OCI-LY7 (cell line): ENCODE results near the gene IRX4. TPM values are rescaled to one million over a fixed set of nuclear protein-coding genes. Genes with fewer than 3 reads are reported as not detected.

Experiments used
- BruUV-seq: library from RNA; stranded (reverse); fragments of 400-500 nt; replicated peaks from 2 replicates; lab custom pipeline; 2021; lab: Mats Ljungman, UMichigan
- CTCF ChIA-PET: fragments of 300-600 bp; sonication (Branson Sonifier 250); formaldehyde crosslinking; loops from one replicate; lab custom pipeline; 2022; ENCODE audit warnings: antibody characterized with exemption; ENCODE audit not compliant: unreplicated experiment; lab: Charles Lee
- POLR2A ChIA-PET: fragments of 300-600 bp; sonication (Branson Sonifier 250); formaldehyde crosslinking; loops from one replicate; lab custom pipeline; 2022; ENCODE audit warnings: antibody characterized with exemption; lab: Charles Lee
- DNase-seq: peaks from one replicate; pipeline ENCODE4 v3.0.0-alpha.2; 2015; ENCODE audit warnings: low spot score
- H2AFZ ChIP-seq: fragments of 200-600 bp; sonication (generic), shearing (Covaris generic); 2 replicates; pipeline ENCODE4 v1.6.1; 2014; ENCODE audit warnings: mild to moderate bottlenecking, antibody characterized with exemption, low read length, moderate library complexity
- H3K27ac ChIP-seq: fragments of 200-600 bp; sonication (generic); 2 replicates; pipeline ENCODE4 v1.5.1; 2014; ENCODE audit warnings: mixed run types, low read depth, mild to moderate bottlenecking, moderate library complexity, low read length, inconsistent platforms; ENCODE audit not compliant: poor library complexity, severe bottlenecking
- H3K36me3 ChIP-seq: fragments of 200-600 bp; sonication (generic); 2 replicates; pipeline ENCODE4 v1.6.1; 2014; ENCODE audit warnings: mild to moderate bottlenecking, antibody characterized with exemption, low read length, moderate library complexity, mixed read lengths; ENCODE audit not compliant: insufficient read depth
- H3K4me1 ChIP-seq: fragments of 200-600 bp; sonication (generic); 2 replicates; pipeline ENCODE4 v1.5.1; 2014; ENCODE audit warnings: mild to moderate bottlenecking, low read length; ENCODE audit not compliant: insufficient read depth, poor library complexity, severe bottlenecking
- H3K4me2 ChIP-seq: fragments of 200-600 bp; sonication (generic); 2 replicates; pipeline ENCODE4 v1.6.1; 2014; ENCODE audit warnings: mild to moderate bottlenecking, low read length
- H3K4me3 ChIP-seq: fragments of 200-600 bp; sonication (generic); 2 replicates; pipeline ENCODE4 v1.5.1; 2014; ENCODE audit warnings: mild to moderate bottlenecking, low read depth, low read length; ENCODE audit not compliant: poor library complexity, severe bottlenecking
- H3K79me2 ChIP-seq: fragments of 200-600 bp; sonication (generic); 2 replicates; pipeline ENCODE4 v1.6.1; 2016; ENCODE audit warnings: low read depth, mild to moderate bottlenecking, low read length, moderate library complexity, mixed read lengths; ENCODE audit not compliant: insufficient read depth
- H3K9me2 ChIP-seq: fragments of 200-600 bp; sonication (generic); 2 replicates; pipeline ENCODE4 v1.6.1; 2016; ENCODE audit warnings: mild to moderate bottlenecking, low read length, mixed read lengths; ENCODE audit not compliant: insufficient read depth
- H3K9me3 ChIP-seq: fragments of 200-600 bp; sonication (generic); 2 replicates; pipeline ENCODE4 v1.6.1; 2014; ENCODE audit warnings: mild to moderate bottlenecking, mixed run types, low read length, mixed read lengths
- H4K20me1 ChIP-seq: fragments of 200-600 bp; sonication (generic); 2 replicates; pipeline ENCODE4 v1.6.1; 2014; ENCODE audit warnings: mild to moderate bottlenecking, antibody characterized with exemption, low read length, moderate library complexity, mixed read lengths; ENCODE audit not compliant: insufficient read depth
- CTCF ChIP-seq: fragments of 200-600 bp; sonication (generic); conservative IDR thresholded peaks from 2 replicates; pipeline ENCODE4 v1.5.1; 2014; ENCODE audit warnings: mild to moderate bottlenecking, antibody characterized with exemption, low read length, moderate library complexity, mixed read lengths
- EZH2phosphoT487 ChIP-seq: fragments of 200-600 bp; sonication (generic); IDR thresholded peaks from 2 replicates; pipeline ENCODE4 v1.6.1; 2018; ENCODE audit warnings: low read depth, borderline replicate concordance, mild to moderate bottlenecking, mixed run types, antibody characterized with exemption, low read length, moderate library complexity, mixed read lengths
- intact Hi-C: fragments of 100-400 bp; cut with micrococcal nuclease; formaldehyde crosslinking; loops from one replicate; pipeline ENCODE4 v1.10.0; 2022; ENCODE audit not compliant: unreplicated experiment
- total RNA-seq, 2 experiments: library from RNA; depleted of rRNA in 1 of 2; stranded (reverse); fragments of >200 nt in 1 of 2; shearing (Covaris generic) in 1 of 2; gene quantifications; 2 replicates each; pipeline ENCODE4 v1.2.3, GENCODE V29; 2014 to 2022

The IRX4 gene
- total RNA-seq, 2 experiments from 2014 or later = not detected

- Histone ChIP-seq H4K20me1 (no peaks in the 10 kb centered on the region), H3K9me2 (no peaks in the 10 kb centered on the region), H3K36me3 (no peaks in the 10 kb centered on the region), H3K27ac (no peak overlapping the region), H2AFZ (no peak overlapping the region), H3K9me3 (no peaks in the 10 kb centered on the region), H3K4me1 (no peaks in the 10 kb centered on the region), H3K4me2 (no peak overlapping the region), H3K4me3 (no peak overlapping the region), H3K79me2 (no peaks in the 10 kb centered on the region)
- no TSS peak for BruUV-seq
- ChIA-PET POLR2A (no interaction called here), CTCF (no interaction called here)
- no peak for DNase-seq
- TF ChIP-seq CTCF (no peak), EZH2phosphoT487 (no peak)
- intact Hi-C loops = no loop called here
These were observed 26.7 kb upstream of the IRX4 start for GRCh38 chr5:1909346-1909985.

- Histone ChIP-seq H3K36me3 (no peaks in the 10 kb centered on the region), H4K20me1 (no peaks in the 10 kb centered on the region), H3K4me1 (no peaks in the 10 kb centered on the region), H3K79me2 (no peaks in the 10 kb centered on the region), H3K4me3 (no peak overlapping the region), H3K4me2 (no peak overlapping the region), H3K9me3 (no peaks in the 10 kb centered on the region), H2AFZ (no peak overlapping the region), H3K9me2 (no peaks in the 10 kb centered on the region), H3K27ac (no peak overlapping the region)
- intact Hi-C loops = no loop called here
- TF ChIP-seq EZH2phosphoT487 (no peak), CTCF (no peak)
- ChIA-PET POLR2A (no interaction called here), CTCF (no interaction called here)
- no peak for DNase-seq
- no TSS peak for BruUV-seq
These were observed 26.2 kb upstream of the IRX4 start for GRCh38 chr5:1908931-1909330.

DNA sequence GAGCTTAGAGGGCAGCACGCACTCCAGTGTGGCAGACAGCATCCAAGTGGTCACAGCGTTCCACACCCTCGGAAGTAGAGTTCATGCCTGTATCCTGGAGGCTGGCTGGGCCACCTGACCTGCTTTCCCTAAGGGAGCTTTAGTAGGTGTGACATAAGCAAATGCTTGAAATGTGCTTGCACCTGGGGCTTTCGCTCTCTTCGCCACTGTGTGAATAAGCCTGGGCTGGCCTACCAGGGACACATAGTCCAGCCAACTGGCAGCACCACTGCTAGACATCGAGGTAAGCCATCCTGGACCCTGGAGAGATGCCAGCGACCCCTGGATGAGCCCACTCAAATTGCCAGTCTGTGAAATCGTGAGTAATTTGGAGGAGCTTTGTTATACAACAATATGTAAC, 24.9 kb upstream of the IRX4 start:
- ChIA-PET POLR2A (no interaction called here), CTCF (no interaction called here)
- no peak for TF ChIP-seq CTCF
- TF ChIP-seq EZH2phosphoT487 = no peak
- Histone ChIP-seq H2AFZ (no peak overlapping the region), H3K9me2 (no peaks in the 10 kb centered on the region), H3K4me1 (no peaks in the 10 kb centered on the region), H3K4me3 (no peak overlapping the region), H3K27ac (no peak overlapping the region), H3K36me3 (no peaks in the 10 kb centered on the region), H3K4me2 (no peak overlapping the region), H4K20me1 (no peaks in the 10 kb centered on the region), H3K79me2 (no peaks in the 10 kb centered on the region), H3K9me3 (no peaks in the 10 kb centered on the region)
- DNase-seq = no peak
- BruUV-seq = no TSS peak
- intact Hi-C loops = no loop called here
